AG10803 (cell line): Measurements from ENCODE around the gene TCTN1.

ENCODE experiments used
- DNase-seq: peaks from one replicate; pipeline ENCODE4 v3.0.0; 2010; ENCODE audit warnings: low read depth
- H3K4me3 ChIP-seq: 2 replicates; pipeline ENCODE4 v1.5.1; 2011; ENCODE audit warnings: mild to moderate bottlenecking, low read length, control low read depth
- CTCF ChIP-seq: conservative IDR thresholded peaks from 2 replicates; pipeline ENCODE4 v1.5.1; 2011; ENCODE audit warnings: mild to moderate bottlenecking, low read length, control low read depth, inconsistent platforms

The TCTN1 gene

GRCh38 chr12:110613071-110613770 lies 708 bp upstream of the TCTN1 start:
- no peak for DNase-seq
- TF ChIP-seq CTCF: no peak
- H3K4me3 ChIP-seq: peak overlapping the region; percentile 87

GRCh38 chr12:110615171-110615570 lies 1.2 kb downstream of the TCTN1 start:
- no peak overlapping the region for H3K4me3 ChIP-seq
- TF ChIP-seq CTCF: no peak
- DNase-seq: no peak

GRCh38 chr12:110616471-110617115 lies 2.7 kb downstream of the TCTN1 start:
- no peak for TF ChIP-seq CTCF
- DNase-seq: no peak
- no peak overlapping the region for H3K4me3 ChIP-seq

- no peak for TF ChIP-seq CTCF
- no peak for DNase-seq
- H3K4me3 ChIP-seq: no peak overlapping the region
Observed at GRCh38 chr12:110619534-110619953, 5.6 kb downstream of the TCTN1 start.

- DNase-seq: no peak
- no peak for TF ChIP-seq CTCF
- H3K4me3 ChIP-seq: no peak overlapping the region
Observed at GRCh38 chr12:110622582-110622981, 8.7 kb downstream of the TCTN1 start.

GRCh38 chr12:110627500-110628195 lies 13.7 kb downstream of the TCTN1 start:
- DNase-seq: no peak
- no peak overlapping the region for H3K4me3 ChIP-seq
- no peak for TF ChIP-seq CTCF
